GM23338 (cell line): ENCODE measurements around the gene APBB1. TPM values are rescaled to one million over a fixed set of nuclear protein-coding genes. Genes with fewer than 3 reads are reported as not detected.

Experiments used
- ATAC-seq: fragments of 200-7000 bp; cut with Tn5 transposase; 3 replicates; pipeline ENCODE4 v1.9.1; 2020
- DNase-seq: peaks from one replicate; pipeline ENCODE4 v3.0.0-alpha.2; 2015; ENCODE audit warnings: low spot score
- H2AFZ ChIP-seq: fragments of 200-600 bp; sonication (generic); 2 replicates; pipeline ENCODE4 v1.8.0; 2016; ENCODE audit warnings: antibody characterized with exemption, mild to moderate bottlenecking, moderate library complexity
- H3F3A ChIP-seq: fragments of 200-600 bp; sonication (generic); replicated peaks from 2 replicates; pipeline ENCODE4 v1.8.0; 2017; ENCODE audit warnings: antibody characterized with exemption, mixed run types, low read depth
- H3K27ac ChIP-seq: fragments of 200-600 bp; sonication (generic); 2 replicates; pipeline ENCODE4 v1.6.1; 2016; ENCODE audit warnings: low read depth
- H3K27me3 ChIP-seq: fragments of 200-600 bp; sonication (generic); 2 replicates; pipeline ENCODE4 v1.8.0; 2016; ENCODE audit warnings: mild to moderate bottlenecking, mixed run types, moderate library complexity; ENCODE audit not compliant: insufficient read depth
- H3K36me3 ChIP-seq: fragments of 200-600 bp; sonication (generic); 2 replicates; pipeline ENCODE4 v1.8.0; 2016; ENCODE audit warnings: mild to moderate bottlenecking; ENCODE audit not compliant: insufficient read depth
- H3K4me1 ChIP-seq: fragments of 200-600 bp; sonication (generic); 2 replicates; pipeline ENCODE4 v1.8.0; 2016; ENCODE audit warnings: mild to moderate bottlenecking, moderate library complexity; ENCODE audit not compliant: insufficient read depth
- H3K4me2 ChIP-seq: fragments of 200-600 bp; sonication (generic); 2 replicates; pipeline ENCODE4 v1.7.1; 2017; ENCODE audit warnings: mixed run types
- H3K4me3 ChIP-seq: fragments of 200-600 bp; sonication (generic); 2 replicates; pipeline ENCODE4 v1.6.1; 2016; ENCODE audit warnings: mixed run types
- H3K79me2 ChIP-seq: fragments of 200-600 bp; sonication (generic); replicated peaks from 2 replicates; pipeline ENCODE4 v1.8.0; 2017; ENCODE audit warnings: mild to moderate bottlenecking; ENCODE audit not compliant: insufficient read depth
- H3K9me2 ChIP-seq: fragments of 200-600 bp; sonication (generic); 2 replicates; pipeline ENCODE4 v1.8.0; 2017; ENCODE audit not compliant: insufficient read depth
- H4K20me1 ChIP-seq: fragments of 200-600 bp; sonication (generic); replicated peaks from 2 replicates; pipeline ENCODE4 v1.8.0; 2017; ENCODE audit warnings: mild to moderate bottlenecking; ENCODE audit not compliant: insufficient read depth
- H3K27ac Mint-ChIP-seq: 2 replicates; pipeline ENCODE4 v1.8.0; 2020; ENCODE audit warnings: inconsistent platforms, mild to moderate bottlenecking, moderate library complexity, mixed read lengths
- H3K27me3 Mint-ChIP-seq: 3 replicates; pipeline ENCODE4 v1.8.0; 2022; ENCODE audit warnings: low read depth, mild to moderate bottlenecking, moderate library complexity, mixed read lengths, inconsistent platforms; ENCODE audit not compliant: insufficient read depth, poor library complexity
- H3K36me3 Mint-ChIP-seq: 3 replicates; pipeline ENCODE4 v1.8.0; 2021; ENCODE audit warnings: low read depth, mild to moderate bottlenecking, inconsistent platforms, moderate library complexity, mixed read lengths
- H3K4me1 Mint-ChIP-seq: 3 replicates; pipeline ENCODE4 v1.8.0; 2020; ENCODE audit warnings: mild to moderate bottlenecking, inconsistent platforms, mixed read lengths
- H3K4me3 Mint-ChIP-seq: 3 replicates; pipeline ENCODE4 v1.8.0; 2021; ENCODE audit warnings: moderate library complexity, mild to moderate bottlenecking, inconsistent platforms, mixed read lengths
- H3K9me3 Mint-ChIP-seq: 3 replicates; pipeline ENCODE4 v1.8.0; 2020; ENCODE audit warnings: moderate library complexity, mild to moderate bottlenecking, inconsistent platforms, mixed read lengths
- CREB1 ChIP-seq: fragments of 250-450 bp; sonication (Bioruptor Pico); IDR thresholded peaks from 2 replicates; pipeline ENCODE4 v1.5.0; 2020; ENCODE audit warnings: low read depth, mild to moderate bottlenecking, moderate library complexity
- POLR2AphosphoS5 ChIP-seq: IDR thresholded peaks from 2 replicates; pipeline ENCODE4 v1.6.1; 2016; ENCODE audit warnings: antibody characterized with exemption, low read depth
- STAT1 ChIP-seq: IDR thresholded peaks from one replicate; pipeline ENCODE4 v1.6.1; 2016; ENCODE audit warnings: antibody characterized with exemption; ENCODE audit not compliant: unreplicated experiment
- ZNF331 ChIP-seq: fragments of 250-450 bp; sonication (Bioruptor Pico); IDR thresholded peaks from 2 replicates; pipeline ENCODE4 v1.5.0; 2020; ENCODE audit warnings: low read depth, mild to moderate bottlenecking, moderate library complexity
- polyA plus RNA-seq: library from polyadenylated mRNA; unstranded; fragments of >200 nt; fragmentation: Nextera tagmentation; extraction: Ambion mirVana; gene quantifications from 2 replicates; pipeline ENCODE4 v1.2.1, GENCODE V29; 2016
- total RNA-seq: library from RNA; depleted of rRNA; stranded (reverse); fragments of >200 nt; shearing (Covaris generic); gene quantifications from 2 replicates; pipeline ENCODE4 v1.2.3, GENCODE V29; 2014
- TF ChIP-seq, protein P1 (sequence below): fragments of 250-450 bp; sonication (Bioruptor Pico); IDR thresholded peaks from 2 replicates; pipeline ENCODE4 v1.5.0; 2020; ENCODE audit warnings: mild to moderate bottlenecking, moderate library complexity
- TF ChIP-seq, protein P2 (sequence below): IDR thresholded peaks from 2 replicates; pipeline ENCODE4 v1.6.1; 2016; ENCODE audit warnings: antibody characterized with exemption
- TF ChIP-seq, protein P3 (sequence below), 2 experiments: fragments of 200-600 bp in 1 of 2; sonication (generic) in 1 of 2; conservative IDR thresholded peaks; 2 replicates each; pipeline versions ENCODE4 v1.5.1 to v1.6.1; 2016 to 2017; ENCODE audit warnings: antibody characterized with exemption in 2 of 2, low read depth in 2 of 2, mild to moderate bottlenecking in 2 of 2, moderate library complexity in 1 of 2
- TF ChIP-seq, protein P4 (sequence below): IDR thresholded peaks from one replicate; pipeline ENCODE4 v1.6.1; 2018; ENCODE audit warnings: antibody characterized with exemption; ENCODE audit not compliant: unreplicated experiment

APBB1 gene
- total and polyA plus RNA-seq, 2 experiments from 2014 or later = 10.6 to 24.7 TPM

DNA sequence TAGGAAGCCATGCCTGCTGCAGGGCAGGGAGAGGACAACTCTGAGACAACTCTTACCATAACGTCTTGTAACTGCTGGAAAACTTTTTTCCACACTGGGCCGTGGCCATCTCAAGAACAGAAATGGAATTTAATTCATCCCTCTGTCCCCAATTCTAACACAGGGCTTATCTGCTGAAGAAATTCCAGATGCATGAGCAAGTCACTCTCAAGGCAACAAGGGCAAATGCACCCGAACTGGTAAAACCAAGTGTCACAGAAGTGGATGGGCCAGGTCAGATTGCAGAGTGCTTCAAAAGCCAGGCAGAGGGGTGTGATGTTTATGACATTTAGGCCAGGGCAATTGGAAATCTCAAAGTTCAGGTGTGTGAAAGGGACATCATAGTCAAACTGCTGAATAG is 21.3 kb downstream of the APBB1 start:
- Mint-ChIP-seq H3K27me3 (peaks cover 7% of the 10 kb centered on the region), H3K27ac (no peak overlapping the region), H3K36me3 (no peaks in the 10 kb centered on the region), H3K4me3 (no peak overlapping the region), H3K9me3 (no peaks in the 10 kb centered on the region), H3K4me1 (no peaks in the 10 kb centered on the region)
- Histone ChIP-seq H3K4me1 (no peaks in the 10 kb centered on the region), H3K79me2 (no peaks in the 10 kb centered on the region), H3K4me2 (no peak overlapping the region), H3F3A (no peaks in the 10 kb centered on the region), H3K4me3 (no peak overlapping the region), H3K27ac (no peak overlapping the region), H3K9me2 (no peaks in the 10 kb centered on the region), H3K27me3 (no peaks in the 10 kb centered on the region), H3K36me3 (no peaks in the 10 kb centered on the region), H2AFZ (no peak overlapping the region), H4K20me1 (no peaks in the 10 kb centered on the region)
- ATAC-seq = no peak
- TF ChIP-seq CREB1 (no peak), STAT1 (no peak), POLR2AphosphoS5 (no peak), ZNF331 (CRISPR knock-in tag) (no peak)
- TF ChIP-seq, protein P1, sequence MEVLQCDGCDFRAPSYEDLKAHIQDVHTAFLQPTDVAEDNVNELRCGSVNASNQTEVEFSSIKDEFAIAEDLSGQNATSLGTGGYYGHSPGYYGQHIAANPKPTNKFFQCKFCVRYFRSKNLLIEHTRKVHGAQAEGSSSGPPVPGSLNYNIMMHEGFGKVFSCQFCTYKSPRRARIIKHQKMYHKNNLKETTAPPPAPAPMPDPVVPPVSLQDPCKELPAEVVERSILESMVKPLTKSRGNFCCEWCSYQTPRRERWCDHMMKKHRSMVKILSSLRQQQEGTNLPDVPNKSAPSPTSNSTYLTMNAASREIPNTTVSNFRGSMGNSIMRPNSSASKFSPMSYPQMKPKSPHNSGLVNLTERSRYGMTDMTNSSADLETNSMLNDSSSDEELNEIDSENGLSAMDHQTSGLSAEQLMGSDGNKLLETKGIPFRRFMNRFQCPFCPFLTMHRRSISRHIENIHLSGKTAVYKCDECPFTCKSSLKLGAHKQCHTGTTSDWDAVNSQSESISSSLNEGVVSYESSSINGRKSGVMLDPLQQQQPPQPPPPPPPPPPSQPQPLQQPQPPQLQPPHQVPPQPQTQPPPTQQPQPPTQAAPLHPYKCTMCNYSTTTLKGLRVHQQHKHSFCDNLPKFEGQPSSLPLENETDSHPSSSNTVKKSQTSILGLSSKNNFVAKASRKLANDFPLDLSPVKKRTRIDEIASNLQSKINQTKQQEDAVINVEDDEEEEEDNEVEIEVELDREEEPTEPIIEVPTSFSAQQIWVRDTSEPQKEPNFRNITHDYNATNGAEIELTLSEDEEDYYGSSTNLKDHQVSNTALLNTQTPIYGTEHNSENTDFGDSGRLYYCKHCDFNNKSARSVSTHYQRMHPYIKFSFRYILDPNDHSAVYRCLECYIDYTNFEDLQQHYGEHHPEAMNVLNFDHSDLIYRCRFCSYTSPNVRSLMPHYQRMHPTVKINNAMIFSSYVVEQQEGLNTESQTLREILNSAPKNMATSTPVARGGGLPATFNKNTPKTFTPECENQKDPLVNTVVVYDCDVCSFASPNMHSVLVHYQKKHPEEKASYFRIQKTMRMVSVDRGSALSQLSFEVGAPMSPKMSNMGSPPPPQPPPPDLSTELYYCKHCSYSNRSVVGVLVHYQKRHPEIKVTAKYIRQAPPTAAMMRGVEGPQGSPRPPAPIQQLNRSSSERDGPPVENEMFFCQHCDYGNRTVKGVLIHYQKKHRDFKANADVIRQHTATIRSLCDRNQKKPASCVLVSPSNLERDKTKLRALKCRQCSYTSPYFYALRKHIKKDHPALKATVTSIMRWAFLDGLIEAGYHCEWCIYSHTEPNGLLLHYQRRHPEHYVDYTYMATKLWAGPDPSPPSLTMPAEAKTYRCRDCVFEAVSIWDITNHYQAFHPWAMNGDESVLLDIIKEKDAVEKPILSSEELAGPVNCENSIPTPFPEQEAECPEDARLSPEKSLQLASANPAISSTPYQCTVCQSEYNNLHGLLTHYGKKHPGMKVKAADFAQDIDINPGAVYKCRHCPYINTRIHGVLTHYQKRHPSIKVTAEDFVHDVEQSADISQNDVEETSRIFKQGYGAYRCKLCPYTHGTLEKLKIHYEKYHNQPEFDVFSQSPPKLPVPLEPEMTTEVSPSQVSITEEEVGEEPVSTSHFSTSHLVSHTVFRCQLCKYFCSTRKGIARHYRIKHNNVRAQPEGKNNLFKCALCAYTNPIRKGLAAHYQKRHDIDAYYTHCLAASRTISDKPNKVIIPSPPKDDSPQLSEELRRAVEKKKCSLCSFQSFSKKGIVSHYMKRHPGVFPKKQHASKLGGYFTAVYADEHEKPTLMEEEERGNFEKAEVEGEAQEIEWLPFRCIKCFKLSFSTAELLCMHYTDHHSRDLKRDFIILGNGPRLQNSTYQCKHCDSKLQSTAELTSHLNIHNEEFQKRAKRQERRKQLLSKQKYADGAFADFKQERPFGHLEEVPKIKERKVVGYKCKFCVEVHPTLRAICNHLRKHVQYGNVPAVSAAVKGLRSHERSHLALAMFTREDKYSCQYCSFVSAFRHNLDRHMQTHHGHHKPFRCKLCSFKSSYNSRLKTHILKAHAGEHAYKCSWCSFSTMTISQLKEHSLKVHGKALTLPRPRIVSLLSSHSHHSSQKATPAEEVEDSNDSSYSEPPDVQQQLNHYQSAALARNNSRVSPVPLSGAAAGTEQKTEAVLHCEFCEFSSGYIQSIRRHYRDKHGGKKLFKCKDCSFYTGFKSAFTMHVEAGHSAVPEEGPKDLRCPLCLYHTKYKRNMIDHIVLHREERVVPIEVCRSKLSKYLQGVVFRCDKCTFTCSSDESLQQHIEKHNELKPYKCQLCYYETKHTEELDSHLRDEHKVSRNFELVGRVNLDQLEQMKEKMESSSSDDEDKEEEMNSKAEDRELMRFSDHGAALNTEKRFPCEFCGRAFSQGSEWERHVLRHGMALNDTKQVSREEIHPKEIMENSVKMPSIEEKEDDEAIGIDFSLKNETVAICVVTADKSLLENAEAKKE = no peak
- TF ChIP-seq, protein P2, sequence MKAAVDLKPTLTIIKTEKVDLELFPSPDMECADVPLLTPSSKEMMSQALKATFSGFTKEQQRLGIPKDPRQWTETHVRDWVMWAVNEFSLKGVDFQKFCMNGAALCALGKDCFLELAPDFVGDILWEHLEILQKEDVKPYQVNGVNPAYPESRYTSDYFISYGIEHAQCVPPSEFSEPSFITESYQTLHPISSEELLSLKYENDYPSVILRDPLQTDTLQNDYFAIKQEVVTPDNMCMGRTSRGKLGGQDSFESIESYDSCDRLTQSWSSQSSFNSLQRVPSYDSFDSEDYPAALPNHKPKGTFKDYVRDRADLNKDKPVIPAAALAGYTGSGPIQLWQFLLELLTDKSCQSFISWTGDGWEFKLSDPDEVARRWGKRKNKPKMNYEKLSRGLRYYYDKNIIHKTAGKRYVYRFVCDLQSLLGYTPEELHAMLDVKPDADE = no peak
- TF ChIP-seq, protein P3, sequence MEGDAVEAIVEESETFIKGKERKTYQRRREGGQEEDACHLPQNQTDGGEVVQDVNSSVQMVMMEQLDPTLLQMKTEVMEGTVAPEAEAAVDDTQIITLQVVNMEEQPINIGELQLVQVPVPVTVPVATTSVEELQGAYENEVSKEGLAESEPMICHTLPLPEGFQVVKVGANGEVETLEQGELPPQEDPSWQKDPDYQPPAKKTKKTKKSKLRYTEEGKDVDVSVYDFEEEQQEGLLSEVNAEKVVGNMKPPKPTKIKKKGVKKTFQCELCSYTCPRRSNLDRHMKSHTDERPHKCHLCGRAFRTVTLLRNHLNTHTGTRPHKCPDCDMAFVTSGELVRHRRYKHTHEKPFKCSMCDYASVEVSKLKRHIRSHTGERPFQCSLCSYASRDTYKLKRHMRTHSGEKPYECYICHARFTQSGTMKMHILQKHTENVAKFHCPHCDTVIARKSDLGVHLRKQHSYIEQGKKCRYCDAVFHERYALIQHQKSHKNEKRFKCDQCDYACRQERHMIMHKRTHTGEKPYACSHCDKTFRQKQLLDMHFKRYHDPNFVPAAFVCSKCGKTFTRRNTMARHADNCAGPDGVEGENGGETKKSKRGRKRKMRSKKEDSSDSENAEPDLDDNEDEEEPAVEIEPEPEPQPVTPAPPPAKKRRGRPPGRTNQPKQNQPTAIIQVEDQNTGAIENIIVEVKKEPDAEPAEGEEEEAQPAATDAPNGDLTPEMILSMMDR (conservative IDR thresholded peaks at IDR 0.05; ENCODE audit: low read depth in 2 of 2) = no peak
- TF ChIP-seq, protein P4, sequence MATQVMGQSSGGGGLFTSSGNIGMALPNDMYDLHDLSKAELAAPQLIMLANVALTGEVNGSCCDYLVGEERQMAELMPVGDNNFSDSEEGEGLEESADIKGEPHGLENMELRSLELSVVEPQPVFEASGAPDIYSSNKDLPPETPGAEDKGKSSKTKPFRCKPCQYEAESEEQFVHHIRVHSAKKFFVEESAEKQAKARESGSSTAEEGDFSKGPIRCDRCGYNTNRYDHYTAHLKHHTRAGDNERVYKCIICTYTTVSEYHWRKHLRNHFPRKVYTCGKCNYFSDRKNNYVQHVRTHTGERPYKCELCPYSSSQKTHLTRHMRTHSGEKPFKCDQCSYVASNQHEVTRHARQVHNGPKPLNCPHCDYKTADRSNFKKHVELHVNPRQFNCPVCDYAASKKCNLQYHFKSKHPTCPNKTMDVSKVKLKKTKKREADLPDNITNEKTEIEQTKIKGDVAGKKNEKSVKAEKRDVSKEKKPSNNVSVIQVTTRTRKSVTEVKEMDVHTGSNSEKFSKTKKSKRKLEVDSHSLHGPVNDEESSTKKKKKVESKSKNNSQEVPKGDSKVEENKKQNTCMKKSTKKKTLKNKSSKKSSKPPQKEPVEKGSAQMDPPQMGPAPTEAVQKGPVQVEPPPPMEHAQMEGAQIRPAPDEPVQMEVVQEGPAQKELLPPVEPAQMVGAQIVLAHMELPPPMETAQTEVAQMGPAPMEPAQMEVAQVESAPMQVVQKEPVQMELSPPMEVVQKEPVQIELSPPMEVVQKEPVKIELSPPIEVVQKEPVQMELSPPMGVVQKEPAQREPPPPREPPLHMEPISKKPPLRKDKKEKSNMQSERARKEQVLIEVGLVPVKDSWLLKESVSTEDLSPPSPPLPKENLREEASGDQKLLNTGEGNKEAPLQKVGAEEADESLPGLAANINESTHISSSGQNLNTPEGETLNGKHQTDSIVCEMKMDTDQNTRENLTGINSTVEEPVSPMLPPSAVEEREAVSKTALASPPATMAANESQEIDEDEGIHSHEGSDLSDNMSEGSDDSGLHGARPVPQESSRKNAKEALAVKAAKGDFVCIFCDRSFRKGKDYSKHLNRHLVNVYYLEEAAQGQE = no peak
- DNase-seq = no peak
